WI38 (cell line): Measurements from ENCODE around the gene EXD1.

Source experiments
- H3K4me3 ChIP-seq: 2 replicates; pipeline ENCODE4 v1.5.1; 2011; ENCODE audit warnings: low read depth, mild to moderate bottlenecking, control low read depth, low read length
- TF ChIP-seq, protein P1 (sequence below): IDR thresholded peaks from 2 replicates; pipeline ENCODE4 v1.5.1; 2012; ENCODE audit warnings: low read depth, mild to moderate bottlenecking, control low read depth, low read length

Gene EXD1

GRCh38 chr15:41161736-41162135 lies 68.8 kb downstream of the EXD1 start:
- H3K4me3 ChIP-seq = no peak overlapping the region
- TF ChIP-seq, protein P1, sequence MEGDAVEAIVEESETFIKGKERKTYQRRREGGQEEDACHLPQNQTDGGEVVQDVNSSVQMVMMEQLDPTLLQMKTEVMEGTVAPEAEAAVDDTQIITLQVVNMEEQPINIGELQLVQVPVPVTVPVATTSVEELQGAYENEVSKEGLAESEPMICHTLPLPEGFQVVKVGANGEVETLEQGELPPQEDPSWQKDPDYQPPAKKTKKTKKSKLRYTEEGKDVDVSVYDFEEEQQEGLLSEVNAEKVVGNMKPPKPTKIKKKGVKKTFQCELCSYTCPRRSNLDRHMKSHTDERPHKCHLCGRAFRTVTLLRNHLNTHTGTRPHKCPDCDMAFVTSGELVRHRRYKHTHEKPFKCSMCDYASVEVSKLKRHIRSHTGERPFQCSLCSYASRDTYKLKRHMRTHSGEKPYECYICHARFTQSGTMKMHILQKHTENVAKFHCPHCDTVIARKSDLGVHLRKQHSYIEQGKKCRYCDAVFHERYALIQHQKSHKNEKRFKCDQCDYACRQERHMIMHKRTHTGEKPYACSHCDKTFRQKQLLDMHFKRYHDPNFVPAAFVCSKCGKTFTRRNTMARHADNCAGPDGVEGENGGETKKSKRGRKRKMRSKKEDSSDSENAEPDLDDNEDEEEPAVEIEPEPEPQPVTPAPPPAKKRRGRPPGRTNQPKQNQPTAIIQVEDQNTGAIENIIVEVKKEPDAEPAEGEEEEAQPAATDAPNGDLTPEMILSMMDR = no peak

- TF ChIP-seq, protein P1 = no peak
- no peak overlapping the region for H3K4me3 ChIP-seq
Measured at GRCh38 chr15:41161336-41161735, 69.2 kb downstream of the EXD1 start.

DNA sequence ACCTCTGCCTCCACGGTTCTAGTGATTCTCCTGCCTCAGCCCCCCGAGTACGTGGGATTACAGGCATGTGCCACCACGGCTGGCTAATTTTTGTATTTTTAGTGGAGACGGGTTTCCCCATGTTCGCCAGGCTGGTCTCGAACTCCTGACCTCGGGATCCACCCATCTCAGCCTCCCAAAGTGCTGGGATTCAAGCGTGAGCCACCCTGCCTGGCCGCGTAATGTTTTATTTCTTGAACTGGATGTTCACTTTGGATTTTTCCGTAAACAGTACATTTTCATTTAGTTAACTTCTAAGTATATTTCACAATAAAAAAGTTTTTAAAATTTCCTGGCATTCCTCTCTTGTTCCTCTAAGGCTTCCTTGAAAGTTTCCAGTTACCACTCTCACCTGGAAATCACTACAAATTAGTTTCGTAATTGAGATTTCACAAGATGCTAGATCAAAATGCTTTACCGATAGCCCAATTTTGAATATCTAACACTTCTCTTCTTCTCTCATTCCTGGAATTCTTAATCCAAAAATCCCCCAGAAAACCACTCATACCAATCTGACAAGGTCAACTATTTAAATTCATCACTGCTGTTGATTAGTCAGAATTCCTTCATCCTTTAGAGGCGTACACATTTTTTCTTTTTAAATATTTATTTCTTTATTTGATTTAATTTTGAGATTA lies 69.8 kb downstream of the EXD1 start:
- TF ChIP-seq, protein P1 = no peak
- H3K4me3 ChIP-seq = no peak overlapping the region

- TF ChIP-seq, protein P1 = no peak
- H3K4me3 ChIP-seq = no peak overlapping the region
Measured at GRCh38 chr15:41154412-41154811, 76.1 kb downstream of the EXD1 start.

DNA sequence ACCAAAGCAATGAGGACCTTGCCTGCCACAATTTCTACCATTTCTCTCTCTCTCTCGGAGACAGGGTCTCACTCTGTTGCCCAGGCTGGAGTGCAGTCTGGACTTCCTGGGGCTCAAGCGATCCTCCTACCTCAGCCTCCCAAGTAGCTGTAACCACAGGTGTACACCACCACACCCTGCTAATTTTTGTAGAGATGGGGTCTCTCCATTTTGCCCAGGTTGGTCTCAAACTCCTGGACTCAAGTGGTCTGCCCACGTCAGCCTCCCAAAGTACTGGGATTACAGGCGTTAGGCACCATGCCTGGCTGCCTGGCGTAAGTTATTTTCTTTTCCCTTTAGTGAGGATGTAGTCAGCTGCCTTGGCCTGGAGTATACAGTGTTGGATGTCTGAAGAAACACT lies 76.8 kb downstream of the EXD1 start:
- H3K4me3 ChIP-seq = no peak overlapping the region
- TF ChIP-seq, protein P1 = no peak

GRCh38 chr15:41151451-41152005 lies 79.0 kb downstream of the EXD1 start:
- TF ChIP-seq, protein P1 = no peak
- no peak overlapping the region for H3K4me3 ChIP-seq

DNA sequence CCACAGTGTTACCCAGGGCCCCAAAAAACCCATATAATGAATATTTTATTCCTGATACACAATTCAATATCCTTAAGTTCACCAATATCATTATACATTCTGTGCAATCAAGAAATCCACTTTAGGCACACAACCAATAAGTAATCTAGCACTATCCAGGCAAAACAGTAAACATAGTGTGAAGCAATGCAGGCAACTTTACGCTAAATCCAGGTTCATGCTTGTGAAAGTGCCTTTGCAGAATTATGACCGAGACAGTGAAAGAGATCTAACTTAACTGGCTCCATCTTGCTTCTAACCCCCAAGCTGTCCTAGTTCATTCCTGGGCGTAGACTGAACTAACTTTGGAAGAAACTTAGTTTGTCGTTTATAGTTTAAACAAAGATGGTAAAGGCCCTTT lies 80.3 kb downstream of the EXD1 start:
- no peak overlapping the region for H3K4me3 ChIP-seq

More for the DNA sequence above, 80.3 kb downstream of the EXD1 start:
- TF ChIP-seq, protein P1 = no peak
